IMR-90 (cell line): ENCODE results near the gene CNPY3.
A peak's percentile ranks its signal among the peaks of the same experiment; 100 is the strongest.

Experiments
- BHLHE40 ChIP-seq: fragments of 150-350 bp; IDR thresholded peaks from 2 replicates; pipeline ENCODE4 v1.6.1; 2016; ENCODE audit warnings: mild to moderate bottlenecking, low read depth, low read length
- CEBPB ChIP-seq: IDR thresholded peaks from 2 replicates; pipeline ENCODE4 v1.6.1; 2012; ENCODE audit warnings: low read depth, low read length, improper control_type of control experiment
- CTCF ChIP-seq: conservative IDR thresholded peaks from 2 replicates; pipeline ENCODE4 v1.5.1; 2012; ENCODE audit warnings: mild to moderate bottlenecking, low read depth, low read length, improper control_type of control experiment
- FOS ChIP-seq: fragments of 150-350 bp; IDR thresholded peaks from 2 replicates; pipeline ENCODE4 v1.6.1; 2016; ENCODE audit warnings: low read depth, low read length
- MAFK ChIP-seq: IDR thresholded peaks from 2 replicates; pipeline ENCODE4 v1.6.1; 2012; ENCODE audit warnings: low read depth, low read length, improper control_type of control experiment
- MAZ ChIP-seq: IDR thresholded peaks from 2 replicates; pipeline ENCODE4 v1.6.1; 2012; ENCODE audit warnings: low read depth, mild to moderate bottlenecking, low read length, improper control_type of control experiment, moderate library complexity, borderline replicate concordance
- MXI1 ChIP-seq: IDR thresholded peaks from 2 replicates; pipeline ENCODE4 v1.6.1; 2012; ENCODE audit warnings: low read depth, mild to moderate bottlenecking, low read length, moderate library complexity, borderline replicate concordance
- POLR2A ChIP-seq: IDR thresholded peaks from 2 replicates; pipeline ENCODE4 v1.6.1; 2012; ENCODE audit warnings: mild to moderate bottlenecking, low read depth, low read length
- RAD21 ChIP-seq: IDR thresholded peaks from 2 replicates; pipeline ENCODE4 v1.6.1; 2012; ENCODE audit warnings: low read length, improper control_type of control experiment
- RCOR1 ChIP-seq: IDR thresholded peaks from 2 replicates; pipeline ENCODE4 v1.6.1; 2012; ENCODE audit warnings: mild to moderate bottlenecking, low read length, improper control_type of control experiment; ENCODE audit not compliant: insufficient replicate concordance
- RFX5 ChIP-seq: IDR thresholded peaks from 2 replicates; pipeline ENCODE4 v1.8.0; 2012; ENCODE audit warnings: low read depth, mild to moderate bottlenecking, low read length, moderate library complexity

GRCh38 chr6:42970871-42971612, 41.8 kb downstream of the CNPY3 start:
- TF ChIP-seq CTCF (no peak), FOS (peak; percentile 55; the same call in 1 of the 2 replicates), POLR2A (no peak), RFX5 (no peak), CEBPB (no peak), RAD21 (no peak), MAFK (no peak), MXI1 (no peak), MAZ (no peak), BHLHE40 (no peak), RCOR1 (no peak)
